ENCODE measurements around the gene KRT37. TPM values are rescaled to one million over a fixed set of nuclear protein-coding genes. Genes with fewer than 3 reads are reported as not detected.

KRT37 gene
- total and polyA plus RNA-seq, 2 of the 13 experiments (the other 11 are each of a cell fraction or from before 2014, with no cell fraction given) = 0.69 TPM; not detected in 1

GRCh38 chr17:41444640-41445039, 20.3 kb upstream of the KRT37 start:
- H3K4me3 ChIP-seq (replicated peaks in 1 of 3; ENCODE audit: insufficient read depth in 1 of 3, low read depth in 2 of 3, low read length in 3 of 3) = no peak overlapping the region
- no peak overlapping the region for H3K27ac ChIP-seq (ENCODE audit: extremely low read length, insufficient read depth, low read length)
- DNase-seq (ENCODE audit: low spot score) = no peak
- H4K20me1 ChIP-seq (ENCODE audit: insufficient read depth, low read length) = no peaks in the 10 kb centered on the region
- H3K79me2 ChIP-seq (ENCODE audit: insufficient read depth, low read length) = no peaks in the 10 kb centered on the region
- intact Hi-C loops (cut with micrococcal nuclease; ENCODE audit: unreplicated experiment) (no loop called here), in situ Hi-C loops (cut with HindIII; ENCODE audit: extremely low pct_ligation_motif_present, low pct_unique_long_range_greater_than_20kb) (no loop called here)
- no peaks in the 10 kb centered on the region; a peak in 1 of 5 replicates for H3K27me3 ChIP-seq (ENCODE audit: control insufficient read depth in 1 of 2, insufficient read depth in 2 of 2, low read length in 2 of 2)
- ChIA-PET CTCF (ENCODE audit: low intra/inter-chr PET ratio, low total read pairs) (no interaction called here), POLR2A (no interaction called here)
- 30% methylated on average over 3 of the region's 3 CpGs for WGBS (ENCODE audit: low lambda C conversion rate)
- no TSS peak for BruUV-seq (replicated peaks)
- H2AFZ ChIP-seq (ENCODE audit: low read length) = no peak overlapping the region
- no peak for FAIRE-seq
- no peaks in the 10 kb centered on the region for H3K36me3 ChIP-seq (replicated peaks in 1 of 2; ENCODE audit: control insufficient read depth in 1 of 2, insufficient read depth in 2 of 2, low read length in 2 of 2)
- no peaks in the 10 kb centered on the region for H3K9me3 ChIP-seq (ENCODE audit: low read length)
- ATAC-seq = no peak
- no peak overlapping the region for H3K4me2 ChIP-seq (ENCODE audit: low read depth, low read length)
- H3K9ac ChIP-seq (ENCODE audit: insufficient read depth, low read depth, low read length) = no peak overlapping the region
- H3K4me1 ChIP-seq (ENCODE audit: insufficient read depth, low read length) = peaks cover 2% of the 10 kb centered on the region; the same call in 1 of the 2 replicates
- TF ChIP-seq FOXP4 (CRISPR knock-in tag; IDR thresholded peaks at IDR 0.05) (no peak), ATF7-NPFF (CRISPR knock-in tag; IDR thresholded peaks at IDR 0.05; ENCODE audit: low read depth) (no peak), AGO2 (optimal IDR thresholded peaks at IDR 0.05; ENCODE audit: low read depth, low read length) (no peak), PCBP2 (optimal IDR thresholded peaks at IDR 0.05; ENCODE audit: low read depth, low read length, poor library complexity, severe bottlenecking) (no peak), ZBTB4 (CRISPR knock-in tag; IDR thresholded peaks at IDR 0.05; ENCODE audit: borderline replicate concordance) (no peak), ZNF841 (CRISPR knock-in tag; IDR thresholded peaks at IDR 0.05; ENCODE audit: borderline replicate concordance) (no peak), ZNF652 (CRISPR knock-in tag; IDR thresholded peaks at IDR 0.05; ENCODE audit: borderline replicate concordance, low read depth) (no peak), ZNF451 (CRISPR knock-in tag; IDR thresholded peaks at IDR 0.05) (no peak)
- TF ChIP-seq, protein P1, sequence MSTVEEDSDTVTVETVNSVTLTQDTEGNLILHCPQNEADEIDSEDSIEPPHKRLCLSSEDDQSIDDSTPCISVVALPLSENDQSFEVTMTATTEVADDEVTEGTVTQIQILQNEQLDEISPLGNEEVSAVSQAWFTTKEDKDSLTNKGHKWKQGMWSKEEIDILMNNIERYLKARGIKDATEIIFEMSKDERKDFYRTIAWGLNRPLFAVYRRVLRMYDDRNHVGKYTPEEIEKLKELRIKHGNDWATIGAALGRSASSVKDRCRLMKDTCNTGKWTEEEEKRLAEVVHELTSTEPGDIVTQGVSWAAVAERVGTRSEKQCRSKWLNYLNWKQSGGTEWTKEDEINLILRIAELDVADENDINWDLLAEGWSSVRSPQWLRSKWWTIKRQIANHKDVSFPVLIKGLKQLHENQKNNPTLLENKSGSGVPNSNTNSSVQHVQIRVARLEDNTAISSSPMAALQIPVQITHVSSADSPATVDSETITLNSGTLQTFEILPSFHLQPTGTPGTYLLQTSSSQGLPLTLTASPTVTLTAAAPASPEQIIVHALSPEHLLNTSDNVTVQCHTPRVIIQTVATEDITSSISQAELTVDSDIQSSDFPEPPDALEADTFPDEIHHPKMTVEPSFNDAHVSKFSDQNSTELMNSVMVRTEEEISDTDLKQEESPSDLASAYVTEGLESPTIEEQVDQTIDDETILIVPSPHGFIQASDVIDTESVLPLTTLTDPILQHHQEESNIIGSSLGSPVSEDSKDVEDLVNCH (CRISPR knock-in tag; IDR thresholded peaks at IDR 0.05) = no peak
- TF ChIP-seq, protein P2, sequence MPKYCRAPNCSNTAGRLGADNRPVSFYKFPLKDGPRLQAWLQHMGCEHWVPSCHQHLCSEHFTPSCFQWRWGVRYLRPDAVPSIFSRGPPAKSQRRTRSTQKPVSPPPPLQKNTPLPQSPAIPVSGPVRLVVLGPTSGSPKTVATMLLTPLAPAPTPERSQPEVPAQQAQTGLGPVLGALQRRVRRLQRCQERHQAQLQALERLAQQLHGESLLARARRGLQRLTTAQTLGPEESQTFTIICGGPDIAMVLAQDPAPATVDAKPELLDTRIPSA (CRISPR knock-in tag; IDR thresholded peaks at IDR 0.05; ENCODE audit: borderline replicate concordance) = no peak
- TF ChIP-seq, protein P3, sequence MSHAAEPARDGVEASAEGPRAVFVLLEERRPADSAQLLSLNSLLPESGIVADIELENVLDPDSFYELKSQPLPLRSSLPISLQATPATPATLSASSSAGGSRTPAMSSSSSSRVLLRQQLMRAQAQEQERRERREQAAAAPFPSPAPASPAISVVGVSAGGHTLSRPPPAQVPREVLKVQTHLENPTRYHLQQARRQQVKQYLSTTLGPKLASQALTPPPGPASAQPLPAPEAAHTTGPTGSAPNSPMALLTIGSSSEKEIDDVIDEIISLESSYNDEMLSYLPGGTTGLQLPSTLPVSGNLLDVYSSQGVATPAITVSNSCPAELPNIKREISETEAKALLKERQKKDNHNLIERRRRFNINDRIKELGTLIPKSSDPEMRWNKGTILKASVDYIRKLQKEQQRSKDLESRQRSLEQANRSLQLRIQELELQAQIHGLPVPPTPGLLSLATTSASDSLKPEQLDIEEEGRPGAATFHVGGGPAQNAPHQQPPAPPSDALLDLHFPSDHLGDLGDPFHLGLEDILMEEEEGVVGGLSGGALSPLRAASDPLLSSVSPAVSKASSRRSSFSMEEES (CRISPR knock-in tag; IDR thresholded peaks at IDR 0.05) = no peak

Data from HepG2 (cell line).